Brain microvascular endothelial cell (primary cell): ENCODE data around the gene ST6GALNAC1.
"Not testable (repeated sequence)": the region's sequence is repeated elsewhere in the genome, so short reads cannot be mapped to it uniquely, and the experiment has no call there.

ENCODE experiments used
- DNase-seq: peaks from one replicate; pipeline ENCODE4 v3.0.0-alpha.2; 2020
- H3K27ac ChIP-seq: fragments of 250-450 bp; sonication (Bioruptor Pico); 2 replicates; pipeline ENCODE4 v1.5.1; 2020; ENCODE audit warnings: mild to moderate bottlenecking, moderate library complexity
- H3K27me3 ChIP-seq: fragments of 250-450 bp; sonication (Bioruptor Pico); replicated peaks from 2 replicates; pipeline ENCODE4 v1.5.1; 2020; ENCODE audit warnings: mild to moderate bottlenecking
- H3K36me3 ChIP-seq: fragments of 250-450 bp; sonication (Bioruptor Pico); replicated peaks from 2 replicates; pipeline ENCODE4 v1.5.1; 2020; ENCODE audit warnings: mild to moderate bottlenecking
- H3K4me3 ChIP-seq: 2 replicates; pipeline ENCODE4 v1.5.1; 2011; ENCODE audit warnings: low read depth, mild to moderate bottlenecking, control low read depth, low read length, moderate library complexity
- CTCF ChIP-seq: IDR thresholded peaks from 2 replicates; pipeline ENCODE4 v1.5.1; 2011; ENCODE audit warnings: low read depth, mild to moderate bottlenecking, moderate library complexity, low read length, control low read depth, inconsistent platforms; ENCODE audit errors: missing control alignments
- in situ Hi-C: cut with HindIII; loops from 2 replicates; pipeline ENCODE4 v1.10.0; 2017; ENCODE audit warnings: low sequenced_read_pairs, low pct_ligation_motif_present

The ST6GALNAC1 gene

GRCh38 chr17:76640550-76641380 is 2.8 kb downstream of the ST6GALNAC1 start:
- in situ Hi-C loops: no loop called here
- no peak for DNase-seq

GRCh38 chr17:76638263-76638662 is 5.3 kb downstream of the ST6GALNAC1 start:
- no peak overlapping the region for H3K27ac ChIP-seq
- H3K4me3 ChIP-seq: no peak overlapping the region
- TF ChIP-seq CTCF: no peak
- H3K36me3 ChIP-seq: no peaks in the 10 kb centered on the region
- in situ Hi-C loops: no loop called here
- H3K27me3 ChIP-seq: no peaks in the 10 kb centered on the region
- DNase-seq: no peak

More at GRCh38 chr17:76640550-76641380, 2.8 kb downstream of the ST6GALNAC1 start:
- no peak for TF ChIP-seq CTCF
- H3K36me3 ChIP-seq: no peaks in the 10 kb centered on the region
- no peak overlapping the region for H3K27ac ChIP-seq
- no peak overlapping the region for H3K4me3 ChIP-seq
- no peaks in the 10 kb centered on the region for H3K27me3 ChIP-seq

- H3K4me3 ChIP-seq, H3K27me3 ChIP-seq, H3K27ac ChIP-seq, in situ Hi-C loops, H3K36me3 ChIP-seq, DNase-seq: not testable (repeated sequence)
These were observed 6.9 kb downstream of the ST6GALNAC1 start for GRCh38 chr17:76636486-76637206.

GRCh38 chr17:76635659-76636360 is 7.7 kb downstream of the ST6GALNAC1 start:
- H3K27ac ChIP-seq: no peak overlapping the region
- no peaks in the 10 kb centered on the region for H3K27me3 ChIP-seq
- TF ChIP-seq CTCF: no peak
- no peak overlapping the region for H3K4me3 ChIP-seq
- DNase-seq: peak; percentile 20
- H3K36me3 ChIP-seq: no peaks in the 10 kb centered on the region
- in situ Hi-C loops: no loop called here

GRCh38 chr17:76635039-76635438 is 8.5 kb downstream of the ST6GALNAC1 start:
- Histone ChIP-seq H3K27ac (no peak overlapping the region), H3K4me3 (no peak overlapping the region), H3K27me3 (no peaks in the 10 kb centered on the region), H3K36me3 (no peaks in the 10 kb centered on the region)
- DNase-seq: peak; percentile 22
- in situ Hi-C loops: no loop called here
- no peak for TF ChIP-seq CTCF
